HFF-Myc (cell line): Measurements from ENCODE around the gene SORCS2.

ENCODE experiments used
- DNase-seq: peaks from one replicate; pipeline ENCODE4 v3.0.0-alpha.2; 2011; ENCODE audit warnings: low read depth; ENCODE audit errors: extremely low read depth
- H3K4me3 ChIP-seq: replicated peaks from 2 replicates; pipeline ENCODE4 v1.5.1; 2011; ENCODE audit warnings: low read depth, mild to moderate bottlenecking, control low read depth, low read length
- CTCF ChIP-seq: IDR thresholded peaks from 2 replicates; pipeline ENCODE4 v1.5.1; 2012; ENCODE audit warnings: mild to moderate bottlenecking, low read depth, low read length, control low read depth; ENCODE audit errors: missing control alignments

SORCS2 gene

GRCh38 chr4:7777871-7778509 lies 585.7 kb downstream of the SORCS2 start:
- H3K4me3 ChIP-seq, result no peak overlapping the region
- no peak for DNase-seq
- TF ChIP-seq CTCF, result no peak

DNA sequence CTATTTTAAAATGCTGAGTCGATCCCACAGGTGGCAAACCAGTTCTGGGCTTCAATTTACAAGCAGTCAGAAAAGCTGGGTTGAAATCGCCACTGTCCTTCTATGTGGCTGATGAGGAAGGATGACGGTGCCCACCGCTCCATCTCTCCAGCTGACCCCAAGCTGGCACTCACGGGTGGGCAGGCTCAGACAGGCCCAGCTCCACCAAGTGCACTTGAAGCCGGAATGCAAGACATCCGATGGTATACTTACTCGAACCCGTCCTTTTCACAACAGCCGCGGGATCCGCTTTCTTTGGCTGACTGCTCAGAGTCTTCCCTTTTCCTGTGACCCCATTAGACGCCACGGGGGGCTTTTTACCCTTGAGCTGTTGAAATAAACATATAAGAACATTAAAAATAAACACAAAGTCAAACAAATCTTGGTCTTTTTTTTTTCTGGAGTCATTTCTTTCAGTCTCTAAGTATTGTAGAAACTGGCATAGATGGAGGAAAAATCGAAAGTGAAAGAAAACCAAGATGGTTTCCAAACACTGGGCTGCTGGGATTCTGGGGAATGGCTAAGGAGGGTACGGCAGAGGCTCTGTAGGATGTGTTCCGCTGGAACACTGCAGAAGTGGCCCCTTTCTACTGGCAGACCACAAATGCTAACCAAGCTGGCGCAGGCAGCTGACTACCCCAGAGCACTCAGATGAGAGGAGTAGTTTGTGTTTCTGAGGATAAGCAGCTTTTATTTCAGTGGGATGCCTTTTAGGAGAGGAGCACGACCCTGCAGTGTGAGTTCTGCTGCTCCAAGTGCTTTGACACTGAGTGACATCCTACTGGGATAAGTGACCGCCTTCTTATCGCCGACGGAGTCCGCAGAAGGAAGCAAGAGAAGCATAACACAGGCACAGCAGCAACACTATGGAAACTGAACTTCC lies 586.4 kb downstream of the SORCS2 start:
- no peak for DNase-seq
- H3K4me3 ChIP-seq, result no peak overlapping the region
- TF ChIP-seq CTCF, result no peak

DNA sequence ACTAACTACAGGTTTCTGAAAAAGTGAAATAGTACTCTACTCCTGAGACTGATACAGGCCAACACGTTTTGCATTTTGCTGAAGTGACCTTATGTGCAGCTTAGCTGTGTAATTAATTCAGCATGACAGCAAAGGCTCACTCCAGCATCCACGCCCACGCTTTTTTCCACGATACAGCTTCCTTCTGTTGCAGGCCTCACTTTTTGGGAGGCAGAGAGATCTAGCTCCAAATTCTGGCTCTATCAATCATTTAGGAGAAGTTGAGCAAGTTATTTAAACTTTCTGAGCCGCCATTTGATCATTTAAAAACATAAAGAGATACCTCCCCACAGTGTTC lies 587.1 kb downstream of the SORCS2 start:
- DNase-seq, result no peak
- no peak for TF ChIP-seq CTCF
- no peak overlapping the region for H3K4me3 ChIP-seq

DNA sequence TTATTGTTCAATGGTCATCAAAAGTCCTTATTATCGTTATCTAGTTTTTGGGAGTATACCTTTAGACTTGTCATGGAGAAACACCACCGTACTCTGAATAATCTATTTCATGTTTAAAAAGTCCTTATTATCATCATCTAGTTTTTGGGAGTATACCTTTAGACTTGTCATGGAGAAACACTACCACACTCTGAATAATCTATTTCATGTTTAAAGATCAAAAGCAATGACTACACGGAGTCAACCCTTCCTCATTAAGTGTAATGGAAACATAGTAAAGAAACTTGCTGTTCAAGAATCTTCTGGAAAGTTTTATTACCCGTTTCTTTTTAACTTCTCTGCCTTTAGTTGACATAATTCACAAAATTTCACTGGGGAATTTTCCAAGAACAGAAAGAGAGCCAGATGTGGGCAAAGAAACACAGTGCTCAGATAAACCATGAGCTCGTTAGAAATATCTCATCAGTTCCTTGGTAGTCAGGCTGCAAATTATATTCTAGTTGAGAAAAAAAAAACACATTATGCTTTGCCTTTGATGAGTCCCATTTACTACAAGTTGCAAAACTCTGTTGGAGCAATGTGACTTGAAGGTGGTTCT lies 588.5 kb downstream of the SORCS2 start:
- no peak overlapping the region for H3K4me3 ChIP-seq
- TF ChIP-seq CTCF, result no peak
- no peak for DNase-seq

- TF ChIP-seq CTCF, result no peak
- peak; percentile 51 for DNase-seq
- H3K4me3 ChIP-seq, result no peak overlapping the region
Observed at GRCh38 chr4:7781366-7781765, 589.0 kb downstream of the SORCS2 start.

DNA sequence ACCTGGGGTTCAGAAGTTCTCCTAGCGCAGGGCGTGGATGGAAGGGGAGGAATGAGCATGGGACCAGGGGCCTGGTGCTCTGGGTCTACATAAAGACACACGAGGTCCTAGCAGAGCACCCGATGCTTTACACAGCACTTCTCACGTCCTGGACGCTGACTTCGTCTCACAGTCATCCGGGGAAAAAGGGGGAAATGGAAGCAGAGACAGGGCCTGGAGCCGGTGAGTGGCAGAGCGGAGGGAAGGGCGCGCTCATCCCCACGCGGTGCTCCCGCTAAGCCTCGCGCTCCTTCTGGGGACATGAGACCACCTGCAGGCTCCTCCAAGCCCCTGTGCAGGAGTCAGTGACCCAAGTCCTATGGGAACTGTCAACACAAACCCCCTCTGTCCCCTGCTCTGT lies 589.7 kb downstream of the SORCS2 start:
- no peak overlapping the region for H3K4me3 ChIP-seq
- DNase-seq, result no peak

More for the DNA sequence above, 589.7 kb downstream of the SORCS2 start:
- TF ChIP-seq CTCF, result no peak
